HG03439 (cell line): ENCODE measurements around the gene TMC2.
A peak's percentile ranks its signal among the peaks of the same experiment; 100 is the strongest.
"Not testable (repeated sequence)": the region's sequence is repeated elsewhere in the genome, so short reads cannot be mapped to it uniquely, and the experiment has no call there.

Experiments used
- ATAC-seq: cut with Tn5 transposase; IDR thresholded peaks from one replicate; pipeline ENCODE4 v1.9.1; 2021; ENCODE audit warnings: mild to moderate bottlenecking, moderate library complexity; ENCODE audit not compliant: unreplicated experiment

Gene TMC2

GRCh38 chr20:2658414-2659354 lies 122.3 kb downstream of the TMC2 start:
- no peak for ATAC-seq

DNA sequence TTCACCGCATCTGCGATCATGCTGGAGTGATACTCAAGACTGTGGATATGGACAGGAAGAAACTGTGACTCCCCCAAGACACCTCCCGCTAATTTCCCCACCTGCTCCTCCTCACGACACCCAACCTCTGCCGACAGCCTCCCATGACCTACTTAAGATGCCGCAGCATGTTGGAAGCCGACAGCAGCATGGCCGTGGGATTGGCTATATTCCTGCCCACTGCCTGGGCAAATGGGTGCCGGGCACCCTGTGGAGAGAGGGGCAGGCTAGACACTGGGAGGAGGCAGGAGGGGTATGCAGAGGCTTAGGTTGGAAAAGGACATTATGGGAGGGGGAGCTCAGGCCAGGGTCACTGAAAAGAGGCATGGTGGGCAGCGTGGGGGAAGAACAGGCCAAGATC lies 123.2 kb downstream of the TMC2 start:
- no peak for ATAC-seq

- no peak for ATAC-seq
Observed at GRCh38 chr20:2663364-2663886, 127.1 kb downstream of the TMC2 start.

DNA sequence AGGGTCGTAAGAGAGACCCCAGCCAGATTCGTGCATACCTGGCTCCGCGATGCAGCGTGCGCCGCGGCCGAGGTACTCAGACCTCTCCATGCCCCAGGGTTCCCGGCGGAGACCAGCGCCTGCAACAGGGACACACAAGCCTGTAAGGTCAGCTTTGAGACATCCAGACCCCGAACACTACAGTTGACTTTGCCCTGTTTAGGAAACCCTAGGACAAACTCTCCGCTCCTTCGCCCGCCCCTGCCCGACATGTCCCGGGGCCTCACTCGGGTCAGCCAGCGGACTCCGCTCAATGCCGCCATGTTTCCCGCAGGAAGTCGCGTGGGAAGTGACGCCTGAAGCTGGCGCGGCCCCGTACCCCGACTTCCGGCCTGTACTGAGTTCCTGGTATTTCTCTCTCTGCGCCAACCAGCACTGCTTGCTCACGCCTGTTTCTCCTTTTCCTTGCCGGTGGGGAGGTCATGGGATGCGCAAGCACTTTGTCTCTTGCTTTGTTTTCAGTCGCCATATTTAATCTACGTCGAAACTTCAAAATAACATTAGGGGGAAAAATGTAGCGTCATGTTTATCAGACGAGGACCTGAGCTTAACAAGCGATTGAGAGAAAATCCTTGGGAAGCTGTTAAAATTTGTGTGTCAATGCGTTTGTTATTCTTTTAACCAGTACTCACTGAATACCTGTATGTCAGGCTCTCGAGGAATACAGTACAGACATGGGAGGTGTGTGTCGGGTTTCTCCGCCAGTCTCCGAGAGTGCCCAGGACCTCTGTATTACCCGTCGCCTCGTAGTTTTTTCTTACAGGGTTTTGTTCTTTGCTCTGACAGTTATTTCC lies 127.7 kb downstream of the TMC2 start, which contains the start of gene IDH3B:
IDH3B (minus strand) TSS at position 330 of the 833 bp plus-strand sequence; CDS start at position 302, 28 bp downstream.
- ATAC-seq: peak; percentile 91

DNA sequence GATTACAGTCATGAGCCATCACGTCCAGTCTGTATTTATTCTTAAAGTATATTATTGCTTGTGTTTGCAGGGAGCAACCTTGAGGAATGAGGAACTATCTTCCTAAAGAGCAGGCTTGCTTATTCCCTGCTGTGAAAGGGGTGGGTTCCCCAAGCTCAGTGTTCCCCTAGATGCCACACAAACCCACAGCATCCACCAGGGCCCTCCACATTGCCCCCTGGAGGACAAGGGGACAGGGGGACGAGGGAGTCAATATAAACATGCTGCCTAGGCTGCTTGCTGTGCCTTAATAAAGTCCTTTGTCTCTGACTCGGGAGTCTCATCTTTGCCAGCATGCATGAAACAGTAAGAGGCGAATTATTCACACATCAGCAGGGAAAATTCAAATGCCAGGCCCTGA lies 135.6 kb downstream of the TMC2 start:
- no peak for ATAC-seq

DNA sequence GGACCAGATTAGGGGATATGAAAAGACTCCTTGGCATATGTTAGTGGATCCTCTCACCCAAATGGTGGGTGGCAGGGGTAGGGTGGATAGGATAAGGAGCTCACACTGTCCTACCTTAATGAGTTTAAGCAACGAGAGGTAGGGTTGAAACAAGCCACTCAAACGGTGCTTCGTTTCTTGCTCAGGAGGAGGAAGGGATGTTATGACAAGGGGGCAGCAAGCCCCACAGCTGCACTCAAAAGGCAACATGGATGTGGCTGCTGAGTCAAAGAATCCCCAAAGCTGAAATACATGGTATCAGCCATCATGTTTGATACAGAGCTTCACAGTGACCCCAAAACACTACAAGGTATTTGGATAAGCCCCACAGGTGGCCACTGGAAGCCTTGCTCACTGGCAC lies 136.1 kb downstream of the TMC2 start:
- ATAC-seq: no peak

GRCh38 chr20:2673453-2673852 lies 137.1 kb downstream of the TMC2 start:
- ATAC-seq: no peak

GRCh38 chr20:2680046-2680445 lies 143.7 kb downstream of the TMC2 start:
- no peak for ATAC-seq

GRCh38 chr20:2682040-2682439 lies 145.7 kb downstream of the TMC2 start:
- not testable (repeated sequence) for ATAC-seq

DNA sequence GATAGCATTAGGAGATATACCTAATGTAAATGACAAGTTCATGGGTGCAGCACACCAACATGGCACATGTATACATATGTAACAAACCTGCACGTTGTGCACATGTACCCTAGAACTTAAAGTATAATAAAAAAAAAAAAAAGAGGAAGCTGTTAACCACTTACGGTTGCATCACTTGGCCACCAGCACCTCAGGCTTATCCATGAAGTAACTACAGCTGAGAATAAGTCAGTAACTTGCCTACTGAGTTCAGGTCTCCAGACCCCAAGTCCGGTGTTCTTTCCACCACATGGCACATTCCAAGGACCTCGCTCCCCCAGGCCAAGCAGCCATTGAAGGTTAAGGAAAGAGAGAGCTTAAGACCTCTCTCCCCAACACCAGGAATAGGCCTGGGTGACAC lies 148.4 kb downstream of the TMC2 start:
- ATAC-seq: not testable (repeated sequence)

DNA sequence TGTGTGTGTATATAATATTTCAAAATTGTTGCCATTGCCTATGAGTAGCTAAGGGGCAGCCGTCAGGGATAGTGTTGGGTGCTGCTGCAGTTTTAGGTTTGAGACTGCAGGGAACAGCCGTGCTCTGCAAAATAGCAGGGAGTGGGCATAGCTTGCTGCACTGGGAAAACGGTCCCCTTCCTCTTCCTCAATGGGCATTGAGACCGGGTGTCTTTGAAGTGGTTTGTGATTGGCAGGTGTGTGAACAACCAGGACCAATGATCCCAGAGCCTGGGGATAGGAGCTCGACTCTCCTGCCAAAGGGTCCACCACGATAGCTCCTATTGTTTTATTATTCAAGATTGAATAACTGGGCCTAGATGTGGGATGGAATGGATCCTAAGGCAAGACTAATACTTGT lies 151.1 kb downstream of the TMC2 start:
- no peak for ATAC-seq

GRCh38 chr20:2688041-2688591 lies 151.7 kb downstream of the TMC2 start:
- no peak for ATAC-seq

GRCh38 chr20:2690213-2690612 lies 153.8 kb downstream of the TMC2 start:
- ATAC-seq: no peak

- ATAC-seq: no peak
Observed at GRCh38 chr20:2690718-2691117, 154.3 kb downstream of the TMC2 start.

DNA sequence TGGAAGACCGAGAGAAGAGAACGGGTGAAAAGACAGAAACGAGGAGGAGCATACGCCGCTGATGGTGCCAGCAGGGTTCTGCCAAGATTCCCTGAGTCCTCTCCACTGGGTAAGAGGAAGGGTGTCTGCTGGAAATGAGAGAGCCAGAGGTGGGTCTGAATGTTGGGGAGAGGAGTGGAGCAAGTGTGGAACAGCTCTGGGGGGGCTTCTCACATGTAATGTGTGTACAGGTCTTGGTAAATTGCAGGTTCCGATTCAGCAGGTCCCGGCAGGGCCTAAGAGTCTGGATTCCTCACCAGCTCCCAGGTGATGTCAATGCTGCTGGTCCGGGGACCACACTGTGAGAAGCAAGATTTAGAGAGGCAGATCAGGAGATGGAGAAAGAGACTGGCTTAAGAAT lies 154.8 kb downstream of the TMC2 start:
- ATAC-seq: no peak
